ENCODE measurements around the gene C1QTNF9B.

GRCh38 chr13:23905766-23906165 lies 8.5 kb upstream of the C1QTNF9B start:
- TF ChIP-seq ZNF274 (IDR thresholded peaks at IDR 0.05; ENCODE audit: low read depth, low read length): no peak
- TF ChIP-seq YY1 (IDR thresholded peaks at IDR 0.05; ENCODE audit: insufficient read depth, insufficient read length): no peak
